ENCODE measurements around the gene ATP6V0E1.

Gene ATP6V0E1

GRCh38 chr5:172957458-172957857 lies 26.1 kb upstream of the ATP6V0E1 start:
- DNase-seq = no peak

GRCh38 chr5:172958331-172959046 lies 25.1 kb upstream of the ATP6V0E1 start:
- DNase-seq = peak; percentile 39

GRCh38 chr5:172959824-172960799 lies 23.5 kb upstream of the ATP6V0E1 start:
- no peak for DNase-seq

- DNase-seq = no peak
Observed at GRCh38 chr5:172969921-172970320, 13.7 kb upstream of the ATP6V0E1 start.

- no peak for DNase-seq
Observed at GRCh38 chr5:172971482-172971881, 12.1 kb upstream of the ATP6V0E1 start.

- no peak for DNase-seq
Observed at GRCh38 chr5:172972552-172972951, 11.0 kb upstream of the ATP6V0E1 start.

GRCh38 chr5:172973127-172973916 lies 10.2 kb upstream of the ATP6V0E1 start:
- no peak for DNase-seq

- DNase-seq = no peak
Observed at GRCh38 chr5:172973931-172974330, 9.6 kb upstream of the ATP6V0E1 start.

GRCh38 chr5:172975289-172975688 lies 8.3 kb upstream of the ATP6V0E1 start:
- no peak for DNase-seq

GRCh38 chr5:172979778-172980177 lies 3.8 kb upstream of the ATP6V0E1 start:
- no peak for DNase-seq

GRCh38 chr5:172981931-172982330 lies 1.6 kb upstream of the ATP6V0E1 start:
- DNase-seq = no peak

GRCh38 chr5:172984244-172984953 lies 828 bp downstream of the ATP6V0E1 start:
- no peak for DNase-seq

- DNase-seq = no peak
Observed at GRCh38 chr5:172985596-172985995, 2.0 kb downstream of the ATP6V0E1 start.

GRCh38 chr5:172988276-172988675 lies 4.7 kb downstream of the ATP6V0E1 start:
- no peak for DNase-seq

- DNase-seq = no peak
Observed at GRCh38 chr5:172990776-172991175, 7.2 kb downstream of the ATP6V0E1 start.

GRCh38 chr5:172994405-172994804 lies 10.8 kb downstream of the ATP6V0E1 start:
- DNase-seq = no peak

- DNase-seq = no peak
Observed at GRCh38 chr5:172999372-172999973, 15.9 kb downstream of the ATP6V0E1 start.

- DNase-seq = no peak
Observed at GRCh38 chr5:172999974-173000373, 16.4 kb downstream of the ATP6V0E1 start.

- DNase-seq = no peak
Observed at GRCh38 chr5:173001229-173001841, 17.8 kb downstream of the ATP6V0E1 start.

GRCh38 chr5:173003360-173003759 lies 19.8 kb downstream of the ATP6V0E1 start:
- no peak for DNase-seq

GRCh38 chr5:173004013-173004412 lies 20.4 kb downstream of the ATP6V0E1 start:
- DNase-seq = no peak

GRCh38 chr5:173004447-173004846 lies 20.9 kb downstream of the ATP6V0E1 start:
- DNase-seq = no peak
